ENCODE results near the gene TULP3.

DNA sequence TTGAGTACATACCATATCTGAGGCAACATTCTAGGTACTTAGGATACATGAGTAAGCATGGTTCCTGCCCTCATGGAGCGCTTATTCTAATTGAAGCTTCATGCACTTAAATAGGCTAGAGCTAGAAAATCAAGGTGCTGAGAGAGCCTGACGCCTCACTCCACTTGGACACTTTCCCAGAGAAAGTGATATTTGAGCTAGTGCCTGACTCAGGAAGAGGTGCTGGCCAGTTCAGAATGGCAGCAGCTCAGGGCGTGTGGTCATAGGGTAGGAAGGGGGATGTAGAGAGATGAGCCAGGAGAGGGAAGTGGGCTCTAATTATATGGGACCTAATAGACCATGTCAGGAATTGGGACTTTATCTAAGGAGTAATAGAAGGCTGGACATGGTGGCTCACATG lies 33.3 kb downstream of the TULP3 start:
- no peak for TF ChIP-seq TOX (CRISPR knock-in tag; IDR thresholded peaks at IDR 0.05; ENCODE audit: borderline replicate concordance)
- TF ChIP-seq ZNF565 (CRISPR knock-in tag; conservative IDR thresholded peaks at IDR 0.05; ENCODE audit: low read depth): no peak
- no peak for TF ChIP-seq ARNTL (CRISPR knock-in tag; IDR thresholded peaks at IDR 0.05; ENCODE audit: borderline replicate concordance, low read depth)
- TF ChIP-seq ZFP3 (CRISPR knock-in tag; IDR thresholded peaks at IDR 0.05): no peak

Data from SK-N-SH treated with all-trans-retinoic acid at 6 μM for 48 hours (cell line).